ENCODE measurements around the gene DOCK10.

Gene DOCK10

DNA sequence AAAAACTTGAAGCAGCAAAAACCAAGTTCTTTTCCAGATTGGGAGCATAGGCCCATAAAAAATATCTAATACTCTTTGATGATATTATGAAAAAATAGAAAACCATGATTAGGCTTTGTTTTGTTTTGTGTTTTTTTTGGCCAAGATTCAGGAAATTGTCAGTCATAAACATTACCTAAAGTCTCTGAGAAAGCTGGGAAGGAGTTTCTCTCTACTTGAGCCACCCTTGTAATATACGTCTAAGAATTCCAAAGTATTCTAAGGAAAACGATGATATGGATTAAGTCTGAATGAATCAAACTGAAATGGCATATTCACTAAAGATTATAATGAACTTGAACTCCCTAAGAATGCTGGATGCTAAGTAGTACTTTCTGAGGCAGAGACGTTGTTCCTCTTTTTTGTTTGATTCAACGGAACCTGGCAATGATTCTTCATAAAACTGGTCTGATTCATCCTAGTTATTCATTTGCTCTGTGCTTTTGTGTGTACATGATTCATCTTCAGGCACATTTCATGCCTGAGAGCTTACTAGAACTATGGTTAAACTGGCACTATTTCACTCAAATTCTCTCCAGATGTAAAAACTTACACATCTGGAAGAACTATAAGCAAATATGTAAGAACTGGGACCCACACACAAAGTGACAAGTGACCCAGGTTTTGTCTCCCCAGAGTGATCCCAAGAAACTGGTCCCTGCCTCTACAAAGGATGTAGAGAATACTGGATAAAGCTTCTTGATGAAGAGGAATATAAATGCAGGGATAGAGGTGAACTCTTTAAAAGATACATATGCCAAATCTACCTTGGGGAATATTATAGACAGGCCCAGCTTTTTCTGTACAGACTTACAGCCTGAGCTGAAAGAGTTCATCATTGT, 159.7 kb downstream of the DOCK10 start:
- DNase-seq (ENCODE audit: low read depth, low spot score): no peak

DNA sequence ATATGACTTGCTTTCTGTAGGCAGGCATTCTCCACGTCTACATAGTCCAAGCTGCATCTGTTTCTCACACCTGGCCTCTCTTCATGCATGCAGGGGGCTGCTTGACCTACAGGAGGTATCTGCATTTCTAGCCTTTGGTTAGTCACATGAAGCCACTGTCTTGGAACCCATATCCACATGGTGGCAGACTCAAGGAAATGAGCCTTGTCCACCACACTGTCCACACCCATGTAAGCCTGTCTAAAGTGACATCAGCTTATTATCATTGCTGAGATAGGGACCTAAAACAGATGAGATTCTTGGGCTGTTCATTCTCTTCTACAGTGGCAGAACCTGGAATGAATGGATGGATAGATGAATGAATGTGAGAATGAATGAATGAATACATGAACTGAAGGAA, 160.4 kb downstream of the DOCK10 start:
- DNase-seq (ENCODE audit: low read depth, low spot score): no peak

DNA sequence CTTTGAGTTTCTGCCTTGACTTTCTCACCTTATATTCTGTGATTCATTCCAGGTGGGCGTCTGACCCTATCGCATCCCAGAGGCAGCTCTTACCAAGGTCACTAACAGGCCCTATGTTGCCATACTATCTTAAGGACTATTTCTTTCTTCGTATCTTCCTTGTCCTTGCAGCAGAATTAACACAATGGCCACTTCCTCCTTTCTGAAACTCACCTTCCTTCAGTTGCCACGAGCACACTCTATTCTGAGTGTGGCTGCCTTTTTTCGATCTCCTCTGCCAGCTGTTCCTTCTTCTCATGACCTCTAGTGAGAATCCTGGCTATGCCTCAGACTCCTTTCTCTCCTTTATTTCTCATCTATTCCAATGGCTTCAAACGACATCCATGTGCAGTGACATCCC, 165.7 kb downstream of the DOCK10 start:
- DNase-seq (ENCODE audit: low read depth, low spot score): no peak

DNA sequence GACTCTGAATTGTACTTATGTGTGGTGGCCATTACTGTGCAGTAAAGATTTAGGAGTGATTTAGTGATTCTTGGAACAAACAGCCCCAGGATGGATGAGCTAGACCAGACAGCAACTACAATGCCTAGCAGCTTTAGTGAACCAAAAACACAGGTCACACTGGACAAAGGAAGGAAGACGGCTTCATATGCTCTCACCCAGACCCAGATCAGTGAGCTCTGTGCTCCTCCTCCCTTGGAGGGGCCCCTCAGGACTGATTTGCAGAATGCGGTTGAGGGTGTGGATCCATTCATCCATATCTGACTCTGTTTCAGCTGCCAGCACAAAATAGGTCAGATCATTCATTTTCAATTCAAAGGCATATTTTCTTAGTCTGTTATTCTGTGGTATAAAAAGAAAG, 166.4 kb downstream of the DOCK10 start:
- DNase-seq (ENCODE audit: low read depth, low spot score): no peak

DNA sequence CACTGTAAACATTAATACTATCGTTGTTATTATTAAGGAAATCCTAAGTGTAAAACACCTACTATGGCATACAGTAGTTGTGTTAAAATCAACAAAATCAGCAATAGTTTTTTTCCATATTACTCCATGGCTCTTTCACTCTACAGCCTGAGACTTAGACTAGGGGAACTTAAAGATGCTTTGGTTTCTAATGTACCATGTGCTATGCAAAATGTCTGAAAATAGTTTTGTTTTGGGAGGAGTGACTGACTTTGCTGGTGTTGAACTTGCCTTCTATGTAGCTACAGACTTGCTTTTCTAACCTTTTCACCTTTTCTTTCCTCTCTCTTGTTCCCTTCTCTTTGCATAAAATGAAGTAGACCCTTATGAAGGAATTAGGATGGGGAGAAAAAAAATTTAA, 167.1 kb downstream of the DOCK10 start:
- no peak for DNase-seq (ENCODE audit: low read depth, low spot score)

DNA sequence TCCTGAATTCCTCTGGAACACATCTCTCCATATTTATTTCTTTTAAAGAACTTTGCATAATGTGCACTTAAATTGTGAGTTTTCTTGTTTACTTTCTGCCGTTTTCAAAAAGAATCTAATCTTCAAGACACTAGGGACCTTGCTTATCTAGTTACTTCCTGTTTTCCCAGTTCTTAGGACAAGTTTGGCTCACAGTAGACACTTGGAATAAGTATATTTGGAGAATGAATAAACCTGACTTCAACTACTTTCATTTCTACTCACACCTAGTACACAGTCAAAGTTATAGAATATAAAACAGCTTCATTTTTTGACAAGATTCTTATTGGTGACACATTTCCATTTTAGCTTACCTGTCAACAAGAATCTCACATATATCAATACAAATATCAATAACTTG, 170.5 kb downstream of the DOCK10 start:
- no peak for DNase-seq (ENCODE audit: low read depth, low spot score)

DNA sequence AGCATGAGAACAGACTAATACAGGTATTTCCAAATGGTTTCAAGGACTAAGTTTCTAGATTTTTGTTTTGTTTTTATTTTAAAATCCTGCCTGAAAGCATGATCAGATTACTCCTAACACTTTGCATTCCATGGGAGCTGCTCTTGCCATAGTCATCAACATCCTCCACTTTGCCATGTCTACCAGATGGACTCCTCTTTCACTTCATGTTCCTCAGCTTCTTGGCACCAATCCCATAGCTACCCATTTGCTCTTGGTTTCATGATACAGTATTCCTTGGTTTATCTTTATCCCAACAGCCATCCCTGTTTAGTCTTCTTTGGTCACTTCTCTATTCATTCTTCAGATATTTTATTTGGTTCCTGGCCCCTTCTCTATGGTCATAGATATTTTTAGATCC, 171.9 kb downstream of the DOCK10 start:
- no peak for DNase-seq (ENCODE audit: low read depth, low spot score)

DNA sequence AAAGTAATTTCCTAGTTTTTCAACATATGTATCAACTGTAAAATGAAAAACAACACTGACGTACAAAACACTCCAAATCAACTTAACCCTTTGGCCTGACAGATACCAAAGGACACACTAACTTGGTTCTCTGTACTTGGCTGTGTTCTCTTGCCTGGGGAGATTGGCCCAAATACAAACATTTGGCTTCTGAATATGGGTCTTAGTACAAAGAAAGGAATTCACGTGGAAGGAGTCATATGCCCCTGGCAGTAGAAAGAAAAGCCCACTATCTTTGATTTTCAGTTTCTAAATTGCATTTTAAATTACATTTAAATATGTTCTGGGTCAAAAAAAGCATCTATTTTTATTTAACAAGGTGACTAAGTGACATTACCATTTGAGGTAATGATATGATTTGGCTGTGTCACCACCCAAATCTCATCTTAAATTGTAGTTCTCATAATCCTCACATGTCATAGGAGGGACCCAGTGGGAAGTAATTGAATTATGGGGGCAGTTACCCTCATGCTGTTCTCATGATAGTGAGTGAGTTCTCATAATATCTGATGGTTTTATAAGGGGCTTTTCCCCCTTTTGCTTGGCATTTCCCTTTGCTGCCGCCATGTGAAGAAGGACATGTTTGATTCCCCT, 172.6 kb downstream of the DOCK10 start:
- DNase-seq (ENCODE audit: low read depth, low spot score): no peak

DNA sequence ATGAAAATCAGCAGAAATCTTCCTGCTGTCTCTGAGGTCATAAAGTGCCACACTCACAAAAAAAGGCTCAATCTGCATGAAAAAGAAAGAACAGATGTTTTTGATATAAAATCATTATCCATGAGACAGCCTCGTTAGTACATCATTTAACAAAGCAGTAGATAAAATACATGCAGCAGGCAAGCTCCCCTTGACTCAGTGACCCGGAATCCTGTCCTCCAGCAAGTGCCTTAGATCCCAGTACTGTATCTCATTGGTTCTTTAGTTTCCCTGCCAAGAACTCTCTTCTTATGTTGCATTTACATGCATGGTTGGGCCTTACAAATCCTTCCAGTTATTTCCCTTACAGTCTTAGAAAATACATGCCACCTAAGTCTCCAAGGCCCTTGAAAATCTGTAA, 177.3 kb downstream of the DOCK10 start:
- no peak for DNase-seq (ENCODE audit: low read depth, low spot score)

DNA sequence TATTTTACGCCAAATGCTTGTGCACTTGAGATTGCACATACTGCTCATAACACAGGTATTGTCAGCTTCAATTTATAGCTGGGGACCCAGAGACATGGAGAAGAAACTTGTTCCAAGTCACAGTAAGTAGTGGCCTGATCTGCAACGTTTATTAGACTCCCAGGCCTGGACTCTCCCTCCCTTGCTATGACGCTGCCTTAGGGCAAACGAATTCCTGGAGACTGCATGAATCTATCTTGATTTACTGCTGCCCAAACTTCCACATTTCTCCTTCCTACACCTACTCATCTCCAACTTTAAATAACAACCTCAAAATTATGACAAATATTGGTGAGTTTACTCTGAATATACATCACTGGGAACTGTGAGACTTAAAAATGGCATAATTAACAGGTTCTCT, 181.0 kb downstream of the DOCK10 start:
- no peak for DNase-seq (ENCODE audit: low read depth, low spot score)

DNA sequence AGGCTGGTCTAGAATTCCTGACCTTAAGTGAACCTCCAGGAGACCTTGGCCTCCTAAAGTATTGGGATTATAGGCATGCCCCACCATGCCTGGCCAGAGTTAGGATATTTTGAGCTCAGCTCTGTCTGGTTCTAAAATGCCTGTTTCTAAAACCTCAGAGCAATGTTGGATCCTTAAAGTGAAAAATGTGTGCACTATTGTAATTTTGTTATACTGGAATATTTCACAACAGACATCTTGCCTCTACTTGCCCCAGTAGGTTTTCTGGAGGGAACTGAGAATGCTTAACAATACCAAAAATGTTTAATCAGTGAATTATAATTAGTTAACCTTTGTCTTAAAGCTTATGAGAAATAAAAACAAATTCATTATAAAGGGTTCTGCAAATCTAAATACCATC, 181.5 kb downstream of the DOCK10 start:
- no peak for DNase-seq (ENCODE audit: low read depth, low spot score)

DNA sequence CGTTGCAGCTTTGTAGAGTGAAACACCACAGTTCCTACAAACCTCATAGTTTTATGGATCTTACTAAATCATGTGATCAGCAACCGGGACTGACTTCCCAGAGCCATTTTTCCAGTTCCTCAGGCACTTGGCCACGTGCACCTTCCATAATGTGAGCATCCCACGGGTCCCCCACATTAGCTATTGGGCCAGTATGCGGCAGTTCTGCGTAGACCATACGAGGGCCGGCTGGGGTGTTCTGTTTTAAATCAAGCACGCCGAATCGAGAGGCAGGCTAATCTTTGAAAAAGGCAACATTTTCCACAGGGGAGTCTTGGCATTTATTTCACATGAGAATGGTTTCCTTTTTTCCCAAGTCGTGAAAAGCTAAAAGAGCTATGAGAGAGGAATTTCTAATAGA, 190.5 kb downstream of the DOCK10 start:
- no peak for DNase-seq (ENCODE audit: low read depth, low spot score)

DNA sequence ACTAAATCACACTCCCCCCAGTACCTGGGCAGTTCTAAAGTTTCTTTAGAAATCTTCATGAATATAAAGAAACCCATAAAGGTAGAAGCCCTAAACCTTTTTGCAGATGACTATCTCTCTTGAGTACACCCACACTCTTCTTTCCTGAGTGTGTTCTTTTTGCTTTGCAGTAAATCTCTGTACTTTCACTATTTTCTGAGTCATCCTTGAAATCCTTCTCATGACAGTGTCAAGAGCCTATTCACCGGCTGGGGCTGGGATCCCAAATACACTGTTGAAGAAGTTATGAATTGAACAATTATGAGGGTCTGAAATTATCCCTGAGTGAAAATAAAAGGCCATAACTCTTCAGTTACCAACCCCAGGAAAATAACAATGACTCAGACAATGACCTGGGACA, 192.2 kb downstream of the DOCK10 start:
- DNase-seq (ENCODE audit: low read depth, low spot score): no peak

DNA sequence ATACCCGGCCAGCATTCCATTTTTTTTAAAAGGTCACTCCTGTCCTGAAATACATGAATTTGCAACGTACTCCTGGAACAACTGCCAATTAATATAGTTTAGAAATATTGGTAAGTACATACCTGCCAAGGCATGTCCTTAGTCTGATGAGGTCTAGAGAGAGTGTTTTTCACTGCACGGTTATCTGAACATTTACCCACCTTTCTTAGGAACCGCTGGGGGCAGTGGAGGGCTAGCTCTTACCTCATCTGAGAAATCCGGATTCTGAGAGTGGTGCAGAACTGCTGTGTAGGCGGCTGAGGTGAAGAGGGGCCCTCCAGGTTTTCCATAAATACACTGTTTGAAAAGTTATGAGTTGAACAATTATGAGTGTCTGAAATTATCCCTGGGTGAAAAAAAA, 193.0 kb downstream of the DOCK10 start:
- DNase-seq (ENCODE audit: low read depth, low spot score): no peak

DNA sequence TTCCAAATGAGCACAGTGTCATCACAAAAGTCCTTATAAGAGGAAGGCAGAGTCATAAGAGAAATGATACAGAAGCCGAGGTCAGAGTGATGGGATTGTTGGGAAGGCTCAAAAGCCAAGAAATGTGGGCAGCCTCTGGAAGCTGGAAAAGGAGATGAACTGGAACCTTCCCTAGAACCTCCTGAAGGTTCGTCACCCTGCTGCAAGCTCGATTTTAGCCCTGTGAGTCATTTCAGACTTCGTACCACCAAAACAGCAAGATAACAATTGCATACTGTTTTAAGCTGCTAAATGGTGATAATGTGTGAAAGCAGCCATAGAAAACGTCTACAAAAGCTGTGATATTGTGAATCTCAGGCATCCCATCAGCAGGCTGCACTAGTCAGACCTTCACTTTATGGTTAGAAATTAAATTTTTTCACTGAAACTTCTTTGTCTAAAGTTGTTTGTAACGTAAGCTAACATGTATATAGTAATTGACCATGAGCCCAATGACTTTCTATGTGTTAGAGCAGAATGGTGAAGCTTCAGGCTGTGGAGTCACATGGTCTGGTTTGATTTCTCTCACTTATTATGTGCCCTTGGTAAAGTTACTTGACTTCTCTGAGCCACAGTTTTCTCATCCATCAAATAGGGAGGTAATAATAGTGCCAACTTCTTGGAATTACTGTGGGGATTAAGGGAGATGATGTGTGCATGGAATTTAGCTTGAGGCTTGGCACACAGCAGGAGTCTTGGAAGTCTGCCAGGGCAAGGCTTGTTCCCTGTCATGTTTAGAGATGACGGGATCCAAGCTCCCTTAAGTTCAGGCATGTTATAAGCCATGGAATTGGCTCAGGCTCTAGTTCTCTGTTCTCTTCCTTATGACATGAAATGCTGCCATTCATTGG, 194.1 kb downstream of the DOCK10 start:
- DNase-seq (ENCODE audit: low read depth, low spot score): no peak

DNA sequence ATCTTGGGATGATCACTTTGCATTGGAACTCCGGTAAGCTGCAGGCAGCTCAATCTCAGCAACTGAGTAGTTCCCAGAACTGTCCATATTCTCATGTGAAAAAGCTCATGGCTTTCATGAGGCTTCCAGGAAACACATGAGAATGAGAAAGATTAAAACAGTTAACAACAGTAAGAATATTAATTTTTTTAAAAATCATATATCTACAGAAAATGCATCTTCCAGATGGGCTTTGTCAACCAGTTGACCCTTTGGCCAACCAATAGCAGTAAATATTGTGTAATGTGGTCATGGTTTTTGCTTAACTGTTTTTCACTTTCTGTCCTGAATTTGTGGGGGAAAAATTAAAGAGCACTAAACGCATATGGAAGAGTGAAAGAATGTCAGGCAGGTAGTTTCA, 194.9 kb downstream of the DOCK10 start:
- DNase-seq (ENCODE audit: low read depth, low spot score): no peak

DNA sequence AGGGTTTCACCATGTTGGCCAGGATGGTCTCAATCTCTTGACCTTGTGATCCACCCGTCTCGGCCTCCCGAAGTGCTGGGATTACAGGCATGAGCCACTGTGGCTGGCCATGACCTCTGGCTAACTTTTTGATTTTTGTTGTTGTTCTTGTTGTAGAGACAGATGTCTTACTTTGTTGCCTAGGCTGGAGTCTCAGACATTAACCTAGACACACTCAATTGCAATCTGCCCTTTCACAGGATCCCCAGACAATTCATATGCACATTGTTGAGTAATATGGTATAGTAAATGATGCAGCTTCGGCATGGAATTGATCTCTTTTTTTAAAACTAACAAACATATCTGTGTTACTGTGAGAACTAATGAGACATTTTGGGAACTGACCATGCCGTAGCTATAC, 195.6 kb downstream of the DOCK10 start:
- no peak for DNase-seq (ENCODE audit: low read depth, low spot score)

DNA sequence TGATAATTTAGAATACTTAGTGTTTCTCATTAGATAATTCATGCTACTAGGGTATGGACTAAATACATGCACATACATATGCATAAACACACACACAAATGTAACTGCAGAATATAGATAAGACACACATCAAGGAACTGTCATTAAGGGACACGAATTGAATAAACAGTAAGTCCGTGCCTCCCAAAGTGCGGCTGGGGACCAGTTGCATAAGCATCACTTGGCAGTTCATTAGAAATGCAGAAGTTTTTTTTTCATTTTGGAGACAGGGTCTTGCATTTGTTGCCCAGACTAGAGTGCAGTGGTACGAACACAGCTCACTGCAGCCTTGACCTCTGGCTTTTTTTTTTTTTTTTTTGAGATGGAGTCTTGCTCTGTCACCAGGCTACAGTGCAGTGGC, 196.1 kb downstream of the DOCK10 start:
- no peak for DNase-seq (ENCODE audit: low read depth, low spot score)

DNA sequence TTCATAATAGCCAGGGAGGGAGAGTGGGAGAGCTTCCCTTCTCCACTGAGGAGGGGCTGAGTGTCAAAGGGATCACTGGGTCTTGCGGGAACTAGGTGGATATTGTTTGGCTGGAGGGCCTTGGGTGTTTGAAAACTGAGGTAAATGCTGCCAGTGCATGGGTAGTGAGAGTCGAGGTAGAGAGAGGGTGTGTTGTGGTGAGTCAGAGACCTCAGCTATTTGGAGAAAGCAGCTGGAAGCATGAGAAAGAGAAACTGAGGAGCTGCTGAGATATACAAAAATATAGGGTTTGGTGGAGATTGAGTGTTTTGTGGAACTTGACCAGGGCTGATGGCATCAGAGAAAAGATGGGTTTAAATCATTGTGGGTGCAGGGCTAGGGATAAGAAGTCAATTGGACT, 199.1 kb downstream of the DOCK10 start:
- no peak for DNase-seq (ENCODE audit: low read depth, low spot score)

DNA sequence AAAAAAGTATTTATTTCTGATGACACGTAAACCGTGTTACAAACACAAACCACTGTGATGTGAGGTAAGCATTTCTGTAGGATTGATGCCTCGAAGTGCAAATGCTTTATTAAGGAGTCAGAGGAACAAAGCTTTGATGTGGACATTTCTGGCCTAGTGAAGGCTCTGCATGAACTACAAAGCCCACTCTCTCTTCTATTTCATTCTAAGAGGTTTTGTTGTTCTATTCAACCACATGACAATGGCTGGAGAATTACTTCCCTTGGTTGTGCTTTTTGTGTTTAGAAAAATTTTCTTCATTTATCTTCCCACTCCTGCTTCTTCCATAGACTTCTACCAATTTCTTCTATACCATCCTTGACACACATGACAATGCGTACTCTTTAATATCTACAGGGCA, 200.4 kb downstream of the DOCK10 start:
- DNase-seq (ENCODE audit: low read depth, low spot score): no peak

DNA sequence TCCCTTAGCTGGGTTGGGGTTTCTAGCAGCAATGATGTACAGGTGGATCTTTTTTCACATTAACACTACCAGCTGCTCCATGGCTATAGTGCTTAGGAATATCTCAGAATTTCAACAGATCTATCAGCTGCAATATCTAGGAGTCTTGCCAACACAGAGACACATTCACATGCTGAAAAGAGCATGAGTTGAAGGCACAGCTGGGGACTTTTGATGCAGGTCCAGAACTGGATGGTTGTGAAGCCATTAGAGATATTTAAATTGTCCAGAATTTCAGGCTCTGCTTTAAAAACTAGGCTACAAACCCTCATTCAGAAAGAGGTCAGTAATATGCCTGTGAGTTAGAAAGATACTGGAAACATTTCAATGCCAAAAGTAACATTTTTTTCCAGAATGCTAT, 203.9 kb downstream of the DOCK10 start:
- DNase-seq (ENCODE audit: low read depth, low spot score): no peak

DNA sequence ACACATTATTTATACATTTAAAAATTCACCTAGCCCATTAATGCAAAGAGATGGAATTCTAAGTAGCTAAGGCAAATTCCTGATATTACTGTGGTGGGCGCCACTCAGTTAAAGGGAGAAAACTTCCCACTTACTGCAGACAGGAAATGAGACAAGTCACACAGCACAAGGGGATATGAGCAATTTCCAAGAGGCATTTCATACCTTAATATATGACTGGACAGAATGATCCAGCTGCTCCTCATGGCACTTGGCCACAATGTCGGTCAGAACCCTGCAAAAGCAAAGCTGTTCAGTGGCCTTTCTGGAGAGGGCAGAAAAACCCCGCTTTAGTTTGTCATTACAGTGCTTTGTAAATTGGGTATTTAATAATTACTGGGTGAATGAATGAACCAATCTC, 204.7 kb downstream of the DOCK10 start:
- no peak for DNase-seq (ENCODE audit: low read depth, low spot score)
